ENCODE results near the gene FAM9C.
A peak's percentile ranks its signal among the peaks of the same experiment; 100 is the strongest.
"Not testable (repeated sequence)": the region's sequence is repeated elsewhere in the genome, so short reads cannot be mapped to it uniquely, and the experiment has no call there.

FAM9C gene

DNA sequence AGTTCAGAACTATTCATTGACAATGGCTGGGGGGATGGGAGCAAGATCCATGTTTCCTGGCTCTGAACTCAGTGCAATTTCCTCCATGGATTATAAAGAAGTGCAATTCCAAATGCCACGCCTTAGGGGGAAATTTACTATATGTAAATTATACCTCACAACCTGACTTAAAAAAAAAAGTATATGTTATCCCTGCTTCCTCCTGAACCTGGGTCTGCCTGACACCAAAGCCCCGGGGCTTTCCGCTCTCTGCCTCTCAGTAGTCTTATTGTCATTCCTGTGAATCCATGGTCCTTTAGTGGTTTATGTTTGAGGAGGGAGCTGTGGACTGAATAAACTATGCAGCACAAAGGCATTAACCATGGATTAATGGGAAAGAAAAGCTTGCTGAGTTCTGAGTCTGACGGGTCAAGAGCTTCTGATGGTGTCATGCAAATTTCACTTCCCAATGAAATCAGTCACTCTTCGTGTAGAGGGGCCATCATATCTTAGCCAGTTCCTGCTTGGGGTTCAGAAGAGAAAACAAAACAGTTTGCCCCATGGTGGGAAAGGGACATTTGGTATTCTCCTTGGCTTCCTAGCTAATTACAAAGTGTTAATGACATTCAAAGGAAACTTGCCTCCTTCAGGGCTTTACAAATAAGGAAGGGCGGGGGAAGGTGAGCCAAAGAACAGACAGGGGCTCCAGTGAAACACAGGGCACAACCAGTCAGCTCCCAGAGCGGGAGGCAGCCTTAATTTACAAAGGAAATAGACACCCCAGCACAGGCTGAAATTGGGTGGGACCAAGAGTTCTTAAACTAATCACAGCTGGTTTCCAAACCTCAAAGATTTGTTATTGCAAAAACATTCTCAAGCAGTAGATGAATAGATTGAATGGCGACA lies 14.3 kb downstream of the FAM9C start:
- DNase-seq, result no peak

DNA sequence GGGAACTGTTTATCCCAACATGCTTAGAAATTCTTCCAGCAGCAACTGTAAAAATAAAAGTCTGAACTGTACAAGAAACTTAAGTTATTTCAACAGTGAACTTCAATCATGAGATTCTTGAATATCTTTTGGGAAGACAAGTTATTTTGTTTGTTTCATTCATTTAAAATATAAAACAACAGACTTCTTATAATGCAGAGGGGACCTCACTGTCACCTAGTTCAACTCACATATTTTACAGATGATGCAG lies 14.9 kb downstream of the FAM9C start:
- no peak for DNase-seq

DNA sequence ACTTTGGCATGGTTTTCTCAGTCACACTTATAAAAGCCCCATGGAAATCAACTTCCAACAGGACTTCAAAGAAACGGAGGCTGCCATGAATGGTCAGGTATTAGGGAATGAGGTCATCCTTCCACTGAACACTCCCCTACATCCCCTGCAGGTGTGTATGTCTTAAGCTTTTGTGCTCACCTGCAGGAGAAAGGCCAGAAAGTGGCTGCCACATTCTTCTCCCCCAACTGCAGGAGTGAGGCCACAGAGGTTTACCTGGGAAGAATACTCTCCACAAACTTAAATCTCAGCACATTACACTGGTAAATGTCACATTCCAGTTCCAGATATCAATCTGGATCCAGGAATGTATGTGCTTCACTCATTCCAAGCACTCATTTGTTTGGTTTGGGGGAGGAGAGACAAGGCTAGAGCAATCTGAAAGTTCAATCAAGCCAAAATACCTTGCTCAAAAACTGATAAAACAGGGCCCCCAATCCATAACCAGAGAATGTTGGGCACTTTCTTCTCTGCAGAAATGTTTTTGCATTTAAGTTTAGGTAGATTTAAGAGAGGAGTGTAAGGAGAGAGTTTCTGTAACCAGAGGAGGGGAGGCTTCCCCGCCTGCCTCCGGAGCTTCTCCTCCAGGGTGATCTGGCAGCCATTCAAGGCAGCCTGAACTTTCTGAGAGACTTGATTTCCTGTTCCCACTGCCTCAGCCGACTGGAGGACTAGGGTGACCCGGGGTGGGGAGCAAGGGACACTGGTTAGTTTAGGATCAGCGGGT lies 15.4 kb downstream of the FAM9C start:
- no peak for DNase-seq

DNA sequence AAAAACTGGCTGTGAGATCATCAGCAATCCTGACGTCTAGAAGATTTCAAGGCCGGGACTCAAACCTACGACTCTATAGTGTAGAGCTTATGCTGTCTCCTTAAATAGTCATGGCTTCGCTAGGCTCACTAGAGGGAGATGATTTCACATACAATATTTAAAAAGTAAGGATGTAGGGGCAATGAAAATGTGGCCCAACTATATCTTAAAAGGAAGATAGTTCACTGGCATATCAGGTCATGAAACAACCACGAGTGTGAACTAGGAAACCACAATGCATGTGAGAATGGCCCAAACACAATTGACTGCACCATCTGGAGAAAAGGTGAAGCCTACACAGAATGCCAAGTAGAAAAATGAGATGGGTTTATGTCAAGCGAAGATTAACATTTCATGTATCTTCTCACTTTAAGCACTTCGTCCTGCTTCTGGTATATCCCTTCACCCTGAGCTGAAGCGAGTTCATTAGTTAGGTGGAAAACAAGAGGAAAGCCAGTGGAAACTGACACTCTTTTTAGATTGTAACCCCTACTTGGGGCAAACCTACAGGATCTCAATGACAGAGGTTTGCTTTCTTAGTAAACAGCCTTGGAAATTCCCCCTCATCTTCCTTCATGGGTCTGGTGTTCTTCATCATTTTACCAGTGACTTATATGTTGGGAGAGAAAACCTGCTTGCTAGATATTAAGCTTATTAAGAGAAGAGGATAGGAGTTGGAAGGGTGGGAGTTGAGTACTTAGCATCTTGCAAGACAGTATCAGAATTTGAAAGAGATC lies 17.4 kb downstream of the FAM9C start:
- DNase-seq, result no peak

DNA sequence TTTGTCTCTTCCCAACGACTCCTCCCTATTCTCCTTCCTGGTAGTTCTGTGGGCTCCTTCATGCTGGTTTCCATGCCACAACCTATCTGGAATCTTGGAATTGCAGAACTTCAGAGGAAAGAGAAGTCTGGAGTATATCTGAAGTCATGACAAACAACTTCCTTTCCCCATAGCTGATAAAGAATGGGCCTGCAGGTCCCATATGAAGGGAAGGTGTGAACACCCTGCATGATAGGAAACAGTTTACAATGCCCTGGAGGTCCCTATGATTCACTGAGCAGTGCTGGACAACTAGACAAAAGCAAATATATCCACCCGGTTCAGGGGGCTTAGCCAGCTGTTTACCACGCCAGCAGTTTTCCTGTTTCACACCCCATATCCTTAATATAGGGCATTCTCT lies 19.4 kb downstream of the FAM9C start:
- DNase-seq, result no peak

DNA sequence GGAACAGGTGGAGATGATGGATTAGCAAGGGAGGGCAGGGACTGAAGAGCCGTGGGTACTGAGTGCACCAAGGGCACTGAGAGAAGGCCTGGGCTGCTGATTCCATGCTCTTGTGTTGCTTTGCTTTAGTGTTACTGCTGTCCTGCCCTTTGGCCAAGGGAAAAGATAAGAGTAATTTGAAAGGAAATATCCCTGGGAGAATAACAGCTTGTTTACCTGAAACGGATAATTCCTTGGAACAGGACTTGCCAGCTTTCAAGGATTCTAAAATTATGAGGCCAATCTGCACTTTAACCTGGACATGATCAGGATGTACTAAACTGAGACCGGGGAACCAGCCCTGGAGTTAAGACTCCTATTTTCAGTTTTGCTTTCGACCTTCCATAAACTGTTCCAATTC lies 20.4 kb downstream of the FAM9C start:
- no peak for DNase-seq

DNA sequence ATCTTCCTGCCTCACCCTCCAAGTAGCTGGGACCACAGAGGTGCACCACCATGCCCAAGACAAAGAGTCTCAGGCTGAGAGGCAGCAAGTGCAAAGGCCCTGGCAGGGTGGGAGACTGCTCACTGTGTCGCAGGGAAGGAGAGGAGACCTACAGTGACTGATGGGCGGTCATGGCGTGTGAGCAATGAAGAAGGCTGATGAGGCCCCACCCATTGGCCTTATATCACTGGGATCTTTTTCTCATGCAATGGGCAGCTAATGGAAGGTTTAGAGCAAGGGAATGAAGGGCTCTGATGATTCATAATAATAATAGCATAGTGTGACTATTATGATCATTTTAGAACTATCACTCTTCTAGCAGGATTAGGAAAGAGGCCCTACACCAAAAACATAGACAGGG lies 20.9 kb downstream of the FAM9C start:
- no peak for DNase-seq

DNA sequence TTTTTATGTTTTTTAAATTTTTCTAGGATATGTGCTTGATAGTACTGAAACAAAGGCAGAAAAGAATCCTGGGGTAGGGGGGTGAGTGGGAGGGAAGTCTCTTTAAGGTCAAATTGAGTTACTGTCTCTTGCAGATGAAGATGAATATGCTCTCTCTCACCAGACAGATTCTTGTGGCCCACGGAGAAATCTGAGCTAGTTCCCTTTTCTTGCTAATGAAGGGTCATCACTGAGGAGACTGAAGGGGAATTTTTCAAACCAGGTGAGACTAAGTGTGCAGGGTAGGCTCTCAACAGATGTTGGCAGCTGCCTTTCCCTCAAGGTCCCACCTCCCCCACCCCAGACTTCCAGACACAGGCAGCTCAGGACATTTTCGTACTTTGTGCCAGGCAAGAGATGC lies 21.5 kb downstream of the FAM9C start:
- no peak for DNase-seq

DNA sequence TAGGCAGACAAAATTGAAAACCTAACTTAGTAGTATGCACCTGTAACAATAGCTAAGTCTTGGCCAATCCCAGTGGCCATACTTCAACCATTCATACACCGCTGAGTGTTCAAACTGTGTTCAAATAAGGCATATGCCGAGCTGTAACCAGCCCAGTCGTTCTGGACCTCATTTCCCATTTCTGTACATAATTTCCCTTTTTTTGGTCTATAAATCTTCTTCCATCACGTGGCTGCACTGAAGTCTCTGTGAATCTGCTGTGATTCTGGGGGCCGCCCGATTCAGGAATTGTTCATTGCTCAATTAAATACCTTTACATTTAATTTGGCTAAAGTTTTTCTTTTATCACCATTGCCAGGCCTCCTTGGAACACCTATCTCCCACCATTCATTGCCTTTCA lies 27.7 kb downstream of the FAM9C start:
- not testable (repeated sequence) for DNase-seq

DNA sequence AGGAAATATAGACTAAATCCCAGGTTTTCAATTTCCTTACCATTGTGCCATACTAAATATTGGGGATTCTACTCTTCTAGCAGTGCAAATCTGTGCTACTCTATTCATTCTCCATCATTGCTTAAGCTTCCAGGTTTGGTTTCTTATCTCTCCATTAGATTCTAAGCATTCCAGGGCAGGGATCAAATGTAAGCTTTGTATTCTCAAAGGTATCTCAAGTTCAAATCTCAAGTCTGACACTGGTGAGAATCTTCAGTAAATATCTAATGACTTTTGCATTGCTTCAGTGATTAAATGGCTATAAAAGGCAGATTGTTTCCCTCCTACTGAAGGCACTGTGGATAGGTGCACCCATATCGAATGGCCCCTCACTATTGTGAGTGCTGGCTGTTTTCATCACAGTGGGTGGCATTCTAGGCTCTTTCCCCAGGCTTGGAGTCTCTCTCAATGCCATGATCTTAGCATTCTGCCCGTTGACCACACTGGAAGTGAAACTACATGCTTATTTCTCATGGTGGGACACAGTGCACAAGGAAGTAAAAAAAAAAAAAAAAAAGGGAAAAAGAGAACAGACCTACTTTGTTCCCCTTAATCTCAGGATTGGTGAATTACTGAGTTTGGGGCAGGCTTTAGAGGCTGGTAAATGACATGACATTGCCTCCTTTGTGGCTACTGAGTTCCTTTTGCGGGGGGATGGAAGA lies 28.7 kb downstream of the FAM9C start:
- DNase-seq, result no peak

DNA sequence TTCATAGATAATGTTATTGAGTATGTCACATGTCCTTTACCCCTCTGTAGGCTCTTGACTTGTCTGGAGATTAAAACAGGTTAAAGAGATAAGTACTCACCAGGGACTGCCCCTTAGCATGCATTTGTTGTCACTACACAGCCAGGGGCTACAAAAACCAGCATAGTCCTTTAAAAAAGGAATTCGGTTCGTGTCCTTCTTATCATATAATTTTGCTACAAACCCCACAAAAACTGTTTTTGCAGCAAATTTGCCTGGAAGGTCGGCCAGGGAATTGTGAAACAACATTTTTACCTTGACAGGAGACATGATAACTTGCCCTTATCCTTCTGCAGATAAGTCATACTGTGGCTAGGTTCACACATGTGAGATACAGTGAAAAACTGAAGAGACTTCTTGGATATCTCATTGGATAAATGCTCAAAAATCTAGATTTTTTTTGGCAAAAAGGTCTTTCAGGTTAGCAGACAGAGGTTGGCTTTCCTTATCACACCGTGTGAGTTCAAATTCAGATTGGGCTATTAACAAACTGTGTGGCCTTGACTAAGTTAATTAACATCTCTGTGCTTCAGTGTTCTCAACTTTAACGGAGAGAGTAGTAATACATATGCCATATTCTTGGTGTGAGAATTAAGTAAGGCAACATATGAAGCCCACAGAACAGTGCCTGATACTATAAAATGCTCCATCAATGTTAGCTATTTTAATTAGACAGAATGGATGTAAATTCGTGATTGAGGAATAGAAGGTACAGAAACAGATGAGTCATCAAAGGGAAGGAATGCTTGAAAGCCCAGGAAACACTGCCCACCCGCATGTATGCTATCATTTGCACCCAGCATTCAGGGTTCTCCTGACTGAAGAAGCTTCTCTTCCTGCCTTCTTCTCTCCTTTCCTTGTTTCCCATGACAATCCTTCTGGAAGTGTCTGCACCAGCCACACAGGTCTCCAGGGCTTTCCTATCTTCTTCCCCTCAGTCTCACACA lies 30.0 kb downstream of the FAM9C start:
- no peak for DNase-seq

DNA sequence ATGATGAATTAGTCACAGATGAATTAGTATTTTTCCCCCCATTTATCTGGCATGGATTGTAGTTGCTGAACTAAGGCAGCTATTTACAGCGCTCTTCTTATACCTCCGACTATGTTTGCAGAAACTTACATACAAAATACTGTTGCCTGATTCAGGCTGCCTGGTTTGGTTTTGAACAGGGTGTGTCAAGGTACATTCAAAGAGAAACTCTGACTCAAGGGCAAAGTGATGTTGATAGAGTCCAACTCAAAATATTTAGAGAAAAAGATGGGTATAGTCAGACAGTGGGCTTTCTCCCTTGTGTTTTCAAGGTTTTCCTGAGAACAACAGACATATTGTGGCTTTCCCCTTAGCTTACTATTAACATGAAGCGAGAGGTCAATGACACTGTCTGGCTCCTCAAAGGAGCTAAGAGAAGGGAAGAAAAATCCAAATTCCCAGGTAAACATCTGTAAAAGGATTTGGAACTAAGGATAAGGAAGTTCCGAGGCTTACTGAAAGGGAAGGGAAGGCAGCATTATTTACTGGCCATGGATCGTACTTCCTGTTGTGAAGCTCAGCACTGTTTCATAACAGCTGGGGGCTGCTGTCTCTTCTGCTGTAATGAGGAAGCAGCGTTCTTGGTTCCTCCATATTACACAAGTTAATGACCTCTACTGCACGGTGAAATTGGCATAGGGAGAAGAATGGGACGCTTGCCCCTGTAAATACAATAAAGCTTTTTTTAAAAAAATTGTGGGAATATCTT lies 30.9 kb downstream of the FAM9C start:
- DNase-seq, result peak; percentile 34

DNA sequence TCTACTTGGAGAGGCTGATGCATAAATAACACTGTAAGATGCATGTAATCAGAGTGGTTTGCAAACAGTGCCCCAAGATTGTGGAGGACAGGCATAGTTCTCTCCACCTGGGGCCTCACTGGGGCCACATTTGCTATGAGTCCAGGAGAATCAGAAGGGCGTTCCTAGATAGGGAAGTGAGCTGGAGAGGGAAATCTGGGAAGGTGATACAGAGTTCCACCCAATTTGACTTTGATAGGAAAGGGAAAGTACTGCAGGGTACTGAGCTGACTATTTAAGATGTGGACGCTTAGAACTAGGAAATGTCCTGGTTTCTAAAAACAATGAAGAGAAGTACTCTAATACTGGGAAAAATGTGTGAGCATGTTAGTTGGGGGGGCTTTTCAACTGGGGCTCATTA lies 33.9 kb downstream of the FAM9C start:
- no peak for DNase-seq

DNA sequence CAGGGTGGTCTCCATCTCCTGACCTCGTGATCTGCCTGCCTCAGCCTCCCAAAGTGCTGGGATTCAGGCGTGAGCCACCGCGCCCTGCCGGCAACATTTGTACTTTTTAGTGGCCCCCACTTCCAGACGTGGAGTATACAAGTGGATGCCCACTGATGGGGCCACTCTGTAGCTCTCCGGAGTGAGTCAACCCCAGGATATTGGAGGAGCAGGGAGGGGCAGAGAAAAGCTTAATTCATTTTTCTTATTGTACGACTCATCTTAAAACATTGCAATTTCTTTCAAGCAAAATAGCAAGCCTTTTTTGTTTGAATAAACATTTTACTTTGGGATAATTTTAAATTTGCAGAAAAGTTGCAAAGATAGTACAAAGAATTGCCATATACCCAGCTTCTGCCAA lies 34.6 kb downstream of the FAM9C start:
- DNase-seq, result no peak

DNA sequence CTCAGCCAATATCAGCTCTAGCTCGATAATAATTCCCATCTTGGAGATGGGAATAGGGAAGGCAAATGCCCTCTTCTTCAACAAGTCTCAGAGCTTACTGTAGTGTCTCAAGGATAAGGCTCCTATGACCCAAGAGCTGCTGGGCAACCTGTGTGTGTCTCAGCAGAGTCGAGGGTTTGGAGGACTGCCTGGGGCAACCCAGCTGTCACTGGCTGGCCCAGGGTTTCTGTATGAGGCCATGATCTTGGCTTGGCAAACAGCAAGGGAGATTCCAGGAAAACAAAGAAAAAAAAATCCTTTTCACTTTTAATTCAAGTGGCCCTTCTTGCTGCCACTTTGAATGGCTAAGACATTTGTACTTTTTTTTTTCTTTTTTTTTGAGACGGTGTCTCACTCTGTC lies 35.1 kb downstream of the FAM9C start:
- DNase-seq, result no peak

DNA sequence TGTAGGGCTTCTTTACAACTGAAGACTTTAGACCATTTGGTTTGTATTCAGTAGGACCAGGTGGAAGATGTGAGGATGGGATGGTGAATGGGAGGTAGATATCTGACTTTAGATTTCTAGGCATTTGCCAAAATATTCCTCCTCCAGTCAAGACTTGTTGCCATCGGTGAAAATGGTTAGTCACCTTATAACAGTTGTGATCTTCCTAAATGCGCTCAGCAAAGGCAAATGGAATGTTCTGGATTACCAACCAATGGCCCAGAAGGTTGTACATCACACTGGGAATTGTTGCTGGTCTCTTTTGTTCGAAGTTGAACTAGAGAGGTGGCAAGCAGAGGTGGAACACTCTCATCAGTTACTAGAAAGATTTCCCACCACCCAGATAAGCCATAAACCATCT lies 35.6 kb downstream of the FAM9C start:
- DNase-seq, result no peak

DNA sequence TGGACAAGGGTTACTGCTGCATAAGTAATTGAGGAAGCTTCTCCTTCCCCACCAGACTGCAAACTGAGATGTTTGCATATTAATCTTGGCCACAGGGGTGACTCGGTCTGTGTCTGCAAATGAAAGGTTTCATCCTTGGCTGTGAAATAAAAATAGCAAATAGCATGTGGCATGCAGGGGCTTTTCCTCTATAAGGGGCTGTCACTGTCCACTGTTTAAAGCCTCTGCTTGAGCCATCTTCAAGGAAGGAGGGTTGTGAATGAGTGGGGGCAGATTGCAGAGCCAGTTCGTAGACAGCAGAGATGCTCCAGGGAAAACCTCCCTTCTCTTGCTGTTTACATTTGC lies 36.3 kb downstream of the FAM9C start:
- DNase-seq, result no peak

DNA sequence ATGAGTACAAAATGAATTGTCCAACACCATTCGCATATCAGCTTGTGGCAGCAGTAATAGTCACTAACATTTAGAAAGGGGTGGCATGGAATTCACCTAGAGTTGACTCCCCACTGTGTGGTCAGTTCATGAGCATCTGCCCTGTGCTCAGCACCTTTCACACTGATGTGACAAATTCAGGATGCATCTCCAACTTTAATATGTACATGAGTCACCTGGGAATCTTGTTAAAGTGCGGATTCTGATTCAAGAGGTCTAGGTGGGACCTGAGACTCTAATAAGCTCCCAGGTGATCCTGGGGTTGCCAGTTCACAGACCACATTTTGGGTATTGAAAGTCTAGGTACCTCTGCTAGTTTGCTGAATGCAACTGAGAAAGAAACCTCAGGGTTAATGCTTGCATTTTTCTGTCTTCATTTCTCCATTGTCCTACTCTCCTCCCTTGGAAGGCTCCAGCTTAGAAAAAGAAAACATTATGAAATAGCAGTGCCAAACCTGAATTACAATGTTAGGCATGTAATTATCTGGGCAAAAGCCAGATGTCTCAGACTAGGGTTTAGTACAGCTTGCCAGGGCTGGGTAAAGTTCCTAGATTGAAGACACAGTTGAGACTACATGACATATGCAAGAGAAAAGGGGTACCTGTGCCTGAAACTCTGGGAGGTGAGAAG lies 36.8 kb downstream of the FAM9C start:
- DNase-seq, result no peak

DNA sequence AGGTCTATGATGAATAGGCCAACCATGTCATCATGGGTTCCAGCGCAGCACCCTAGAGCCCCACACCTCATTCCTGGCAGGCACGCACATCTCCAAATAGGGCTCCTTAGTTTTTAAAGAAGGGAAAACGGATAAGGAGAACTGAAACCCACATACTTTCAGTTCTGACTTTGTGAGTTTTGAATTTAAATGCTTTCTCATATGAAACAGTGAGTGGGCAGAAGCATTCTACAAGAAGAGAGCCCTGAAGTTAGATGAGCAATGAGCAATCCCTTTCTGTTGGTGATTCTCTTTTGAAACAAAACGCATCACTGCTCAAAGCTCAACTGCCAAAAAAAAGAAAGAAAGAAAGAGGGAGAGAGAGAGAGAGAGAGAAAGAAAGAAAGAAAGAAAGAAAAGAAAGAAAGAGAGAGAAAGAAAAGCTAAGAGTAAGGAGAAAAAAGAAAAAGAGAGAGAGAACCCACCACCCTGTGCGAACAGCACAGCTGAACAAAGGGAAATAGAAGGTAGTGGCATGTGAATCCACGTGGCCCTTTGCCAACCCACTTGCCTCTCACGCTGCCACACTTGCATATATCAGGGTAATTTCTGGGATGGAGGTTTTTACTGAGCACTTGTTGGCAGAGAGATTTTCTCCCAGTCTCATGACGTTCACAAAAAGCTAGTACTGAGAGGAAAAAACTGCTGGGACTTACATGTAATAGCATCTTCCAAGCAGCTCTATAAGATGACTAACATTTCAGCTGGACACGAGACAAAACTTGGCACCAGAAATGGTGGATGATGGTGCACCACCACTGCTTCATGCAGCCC lies 38.6 kb downstream of the FAM9C start:
- peak; percentile 22 for DNase-seq

Measured in stimulated activated CD4-positive, alpha-beta T cell treated with anti-CD3 and anti-CD28 coated beads, Interleukin-4, amount 100 ng/mL, for 24 hours (primary cell).